Stimulated activated CD4-positive, alpha-beta T cell treated with anti-CD3 and anti-CD28 coated beads, Interleukin-4, amount 100 ng/mL, for 24 hours (primary cell): ENCODE results near the gene SNAPC1.
A peak's percentile ranks its signal among the peaks of the same experiment; 100 is the strongest.
"Not testable (repeated sequence)": the region's sequence is repeated elsewhere in the genome, so short reads cannot be mapped to it uniquely, and the experiment has no call there.

Experiments used
- DNase-seq: peaks from one replicate; pipeline ENCODE4 v3.0.0-alpha.2; 2020

SNAPC1 gene

DNA sequence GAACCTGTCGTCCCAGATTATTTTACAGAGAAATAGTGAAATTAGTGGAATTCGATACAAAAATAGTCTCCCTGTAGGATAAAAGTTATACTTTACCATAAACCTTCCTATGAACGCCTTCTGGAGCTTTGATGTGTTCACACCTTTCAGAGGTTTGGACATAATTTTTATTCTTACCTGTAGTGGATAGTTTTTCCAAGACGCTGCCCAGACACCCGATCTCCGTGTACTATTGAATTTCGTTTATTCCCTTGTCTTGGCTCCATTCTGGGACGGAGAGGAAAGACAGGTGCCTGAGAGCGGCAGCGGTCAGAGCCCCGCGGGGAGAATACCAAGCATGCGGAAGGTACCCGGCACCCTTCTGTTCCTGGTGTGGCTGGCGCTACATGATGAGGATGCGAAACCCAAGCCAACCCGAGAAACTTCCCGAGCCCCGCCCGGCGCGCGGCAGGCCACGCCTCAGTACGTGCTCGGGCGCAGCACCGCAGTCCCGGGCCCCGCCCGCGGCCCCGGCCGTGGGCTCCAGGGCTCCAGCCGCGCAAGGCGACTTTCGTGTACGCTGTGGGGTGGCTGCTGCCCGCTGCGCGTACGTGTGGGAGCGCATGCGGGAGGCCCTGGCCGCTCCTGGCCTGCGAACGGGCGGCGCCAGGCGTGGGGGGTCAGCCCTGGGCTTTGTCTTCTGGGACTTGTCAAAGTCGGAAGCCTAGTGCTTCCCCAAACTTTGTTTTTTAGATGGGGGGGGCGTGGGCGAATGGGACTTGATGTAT lies 11.3 kb upstream of the SNAPC1 start:
- DNase-seq, result peak; percentile 78

DNA sequence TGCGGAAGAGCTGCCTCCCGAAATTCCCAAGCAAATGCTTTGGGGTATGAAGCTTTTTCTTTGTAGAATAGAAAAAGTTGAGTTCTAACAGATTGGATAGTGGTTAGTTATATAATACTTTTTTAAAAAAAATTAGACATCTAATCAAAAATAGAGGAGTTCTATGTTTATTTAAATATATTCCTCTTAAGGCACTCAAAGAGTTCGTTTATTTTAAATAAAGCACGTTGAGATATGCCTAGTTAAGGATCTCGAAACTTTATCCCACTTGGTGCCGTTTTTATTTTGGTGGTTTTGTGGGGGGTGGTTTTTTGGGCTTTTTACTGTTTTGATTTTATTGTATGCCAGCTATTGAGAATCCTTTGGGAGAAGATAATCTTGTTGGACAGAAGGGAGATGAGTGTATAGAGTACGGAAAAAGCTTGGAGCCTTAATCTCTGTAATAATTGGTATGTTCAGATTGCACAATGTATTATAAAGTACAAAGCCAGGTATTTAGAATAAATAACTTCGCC lies 10.7 kb upstream of the SNAPC1 start:
- no peak for DNase-seq

DNA sequence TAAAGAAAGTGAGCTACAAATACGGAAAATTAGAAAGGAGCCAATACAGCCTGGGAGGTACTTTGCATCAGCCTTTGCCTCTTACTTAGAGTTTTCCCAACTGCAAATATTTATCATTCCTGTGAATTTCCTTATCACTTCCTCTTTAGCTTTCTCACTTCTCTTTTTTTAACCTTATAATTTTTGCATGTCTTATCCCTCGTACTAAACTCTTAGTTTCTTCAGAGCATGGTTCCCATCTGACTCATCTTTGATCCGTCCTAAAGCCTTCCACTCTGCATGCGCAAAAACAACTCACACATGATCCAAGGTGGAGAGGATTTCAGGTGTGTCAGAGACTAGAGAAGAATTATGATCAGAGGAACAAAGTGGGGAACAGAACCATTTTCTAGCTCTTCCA lies 9.6 kb upstream of the SNAPC1 start:
- DNase-seq, result no peak

DNA sequence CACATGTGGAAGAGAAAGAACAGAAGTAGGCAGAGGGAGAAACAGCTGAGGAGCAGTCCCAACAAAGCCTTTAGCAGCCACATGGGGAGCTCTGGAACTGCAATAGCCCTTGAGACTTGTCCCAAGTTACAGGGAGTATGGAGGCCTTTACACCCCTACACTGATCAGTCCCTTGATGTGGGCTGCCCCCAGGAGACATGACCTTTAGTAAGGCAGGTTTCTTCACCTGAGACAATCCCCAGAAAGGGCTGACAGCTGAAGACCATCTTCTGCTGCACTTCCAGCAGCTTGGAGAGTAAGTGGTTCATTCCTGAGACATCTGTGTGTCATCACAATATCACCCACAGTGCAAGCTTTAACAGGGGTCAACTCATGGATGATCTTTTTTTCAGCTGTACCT lies 8.6 kb upstream of the SNAPC1 start:
- no peak for DNase-seq

DNA sequence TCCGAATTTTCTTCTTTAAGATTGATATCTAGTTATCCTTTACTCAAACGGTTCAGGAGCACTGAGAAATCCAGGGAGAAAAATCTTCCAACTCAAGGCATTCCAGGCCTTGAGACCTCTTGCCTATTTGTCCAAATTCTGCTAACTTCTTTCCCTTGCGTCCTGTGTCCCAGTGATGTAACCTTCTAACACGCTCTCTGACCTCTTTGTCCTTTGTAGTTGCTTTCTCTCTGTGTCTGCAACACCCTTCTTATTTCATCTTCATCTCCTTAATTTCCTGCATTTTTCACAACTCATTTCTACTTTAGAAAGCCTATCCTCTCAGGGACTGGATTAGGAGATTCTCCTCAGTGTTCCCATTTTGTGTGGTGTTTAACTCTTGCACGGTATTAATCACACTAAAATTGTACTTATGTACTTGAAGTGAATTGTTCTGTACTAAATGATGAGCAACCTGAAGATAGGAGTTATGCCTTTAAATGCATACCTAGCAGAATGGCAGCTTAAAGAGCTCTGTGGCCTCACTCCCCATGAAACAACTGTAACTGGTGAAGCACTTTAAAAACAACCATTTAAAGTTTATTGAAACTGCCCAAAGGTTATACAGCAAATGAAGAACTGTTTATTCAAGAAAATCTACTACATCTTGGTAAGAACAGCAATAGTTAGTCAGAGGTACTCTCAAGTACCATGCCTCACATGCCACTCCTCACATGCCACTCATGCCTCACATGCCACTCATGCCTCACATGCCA lies 7.4 kb upstream of the SNAPC1 start:
- no peak for DNase-seq

DNA sequence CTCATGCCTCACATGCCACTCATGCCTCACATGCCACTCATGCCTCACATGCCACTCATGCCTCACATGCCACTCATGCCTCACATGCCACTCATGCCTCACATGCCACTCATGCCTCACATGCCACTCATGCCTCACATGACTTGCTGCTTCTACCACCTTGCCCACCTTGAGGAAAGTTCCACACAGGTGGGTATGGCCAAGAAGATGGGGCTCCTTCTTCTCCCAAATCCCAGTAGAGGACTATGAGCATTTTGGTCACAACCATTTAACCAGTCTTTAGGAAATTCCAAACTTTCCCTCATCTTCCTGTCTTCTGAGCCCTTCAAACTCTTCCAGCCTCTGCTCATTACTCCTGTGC lies 6.9 kb upstream of the SNAPC1 start:
- DNase-seq, result not testable (repeated sequence)

DNA sequence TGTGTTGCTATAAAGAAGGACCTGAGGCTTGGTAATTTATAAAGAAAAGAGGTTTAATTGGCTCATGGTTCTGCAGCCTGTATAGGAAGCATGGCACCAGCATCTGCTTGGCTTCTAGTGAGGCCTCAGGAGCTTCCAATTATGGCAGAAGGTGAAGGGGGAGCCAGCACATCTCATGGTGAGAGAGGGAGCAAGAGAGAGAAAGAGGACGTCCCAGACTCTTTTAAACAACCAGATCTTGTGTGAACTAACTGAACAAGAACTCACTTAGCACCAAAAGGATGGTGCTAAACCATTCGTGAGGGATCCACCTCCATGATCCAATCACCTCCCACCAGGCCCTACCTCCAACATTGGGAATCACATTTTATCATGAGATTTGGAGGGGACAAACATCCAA lies 6.1 kb upstream of the SNAPC1 start:
- DNase-seq, result no peak

DNA sequence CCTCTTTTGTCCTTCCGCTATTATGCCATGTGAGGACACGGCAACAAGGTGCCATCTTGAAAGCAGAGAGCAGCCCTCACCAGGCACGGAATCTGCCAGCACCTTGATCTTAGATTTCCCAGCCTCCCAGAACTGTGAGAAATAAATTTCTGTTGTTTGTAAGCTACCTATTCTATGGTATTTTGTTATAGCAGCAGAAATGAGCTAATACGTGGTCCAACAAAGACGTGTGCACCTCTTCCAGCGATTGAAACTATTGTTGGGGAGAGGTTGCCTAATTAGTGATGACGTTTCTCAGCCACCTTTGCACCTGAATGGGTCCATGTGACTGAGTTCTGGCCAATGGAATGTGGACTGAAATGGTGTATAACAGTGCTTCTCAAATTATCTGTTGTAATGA lies 2.3 kb upstream of the SNAPC1 start:
- DNase-seq, result no peak

DNA sequence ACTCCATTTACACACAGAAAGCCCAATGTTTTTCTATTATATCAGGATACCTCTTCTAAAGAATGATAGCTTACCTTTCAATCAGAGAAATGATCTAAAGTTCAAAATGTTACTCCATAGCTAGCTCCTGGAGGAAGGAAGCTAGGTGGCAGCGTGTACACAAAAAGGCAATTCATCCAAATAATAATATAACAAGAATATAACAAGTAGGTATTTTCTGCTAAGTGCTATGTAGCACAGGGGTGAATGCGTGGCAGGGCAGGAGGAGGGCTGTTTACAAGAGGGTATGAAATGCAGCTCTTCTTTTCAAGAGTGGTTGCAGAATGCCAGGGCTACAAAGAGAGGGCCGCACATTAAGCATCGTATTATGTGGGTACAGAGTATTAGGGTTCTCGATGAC lies 663 bp upstream of the SNAPC1 start:
- DNase-seq, result no peak

DNA sequence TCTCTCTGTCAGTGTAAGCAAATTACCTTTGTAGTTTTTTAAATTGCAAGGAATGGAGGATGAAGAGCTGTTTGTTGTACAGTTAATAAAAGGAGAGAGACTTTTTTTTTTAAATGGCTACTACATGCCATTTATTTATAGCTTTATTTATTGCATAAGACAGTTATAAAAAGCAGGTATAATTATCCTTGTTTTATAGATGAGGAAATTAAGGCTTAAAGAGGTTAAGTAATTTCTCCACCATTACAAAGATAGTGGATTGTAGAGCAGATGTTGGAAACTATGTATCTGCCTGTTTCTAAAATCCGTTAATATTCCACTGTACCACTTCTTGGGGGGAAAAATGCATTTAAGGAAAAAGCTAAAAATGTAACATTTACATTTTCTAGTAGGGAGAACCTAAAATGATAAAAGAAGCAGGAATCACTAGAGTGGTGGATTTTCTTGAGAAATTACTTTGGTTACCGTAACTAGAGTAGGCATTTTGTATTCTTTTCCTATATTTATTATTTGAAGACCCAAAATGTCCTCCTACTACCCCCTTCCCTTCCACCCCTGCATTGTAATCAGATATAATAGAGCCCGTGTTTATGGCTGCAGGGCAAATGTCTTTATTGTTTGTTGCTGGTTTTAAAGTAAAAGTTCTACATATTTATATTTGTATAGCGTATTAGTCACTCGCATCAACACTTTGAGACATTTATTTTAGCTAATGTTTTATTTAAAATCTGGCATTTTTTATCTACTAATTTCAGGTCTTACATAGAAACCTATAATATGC lies 2.3 kb downstream of the SNAPC1 start:
- DNase-seq, result no peak

DNA sequence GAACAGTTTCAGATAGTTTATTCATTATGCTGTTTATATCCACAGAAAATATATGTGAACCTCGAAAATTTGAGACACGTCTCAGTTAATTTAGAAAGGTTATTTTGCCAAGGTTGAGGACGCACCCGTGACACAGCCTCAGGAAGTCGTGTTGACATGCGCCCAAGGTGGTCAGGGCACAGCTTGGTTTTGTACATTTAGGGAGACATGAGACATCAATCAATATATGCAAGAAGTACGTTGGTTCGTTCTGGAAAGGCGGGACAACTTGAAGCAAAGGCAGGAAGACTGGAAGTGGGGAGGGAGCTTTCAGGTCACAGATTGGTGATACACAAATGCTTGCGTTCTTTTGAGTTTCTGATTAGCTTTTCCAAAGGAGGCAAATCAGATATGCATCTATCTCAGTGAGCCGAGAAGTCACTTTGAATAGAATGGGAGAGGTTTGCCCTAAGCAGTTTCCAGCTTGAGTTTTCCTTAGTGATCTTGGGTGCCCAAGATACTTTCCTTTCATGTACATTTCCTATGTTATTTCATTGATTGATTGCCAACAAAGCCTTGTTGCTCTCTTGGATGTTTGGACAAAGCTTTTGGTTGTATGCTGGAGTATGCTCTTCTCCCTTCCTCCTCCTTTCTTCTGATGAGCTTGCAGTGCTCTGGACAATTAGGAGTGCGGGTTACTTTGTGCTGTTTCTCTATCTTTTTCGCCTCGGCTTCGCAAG lies 3.2 kb downstream of the SNAPC1 start:
- no peak for DNase-seq

DNA sequence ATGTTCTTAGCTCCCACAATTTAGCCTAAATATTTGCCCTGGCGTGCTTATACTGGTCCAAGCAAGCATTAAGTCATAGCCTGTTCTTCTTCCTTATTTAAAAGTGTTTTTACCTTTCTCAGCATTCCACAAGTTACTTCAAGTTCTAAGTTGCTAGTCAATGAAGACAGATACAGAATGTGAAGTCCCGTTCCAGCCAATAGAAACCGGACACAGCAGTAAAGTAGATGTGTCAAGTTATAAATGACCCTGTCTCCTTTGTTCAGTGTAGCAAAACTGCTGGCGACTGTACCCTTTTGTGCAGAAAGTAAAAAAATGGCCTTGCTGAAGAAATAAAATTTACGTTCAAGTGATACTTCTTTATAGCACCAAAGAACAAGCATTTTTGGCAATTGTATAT lies 3.9 kb downstream of the SNAPC1 start:
- no peak for DNase-seq

DNA sequence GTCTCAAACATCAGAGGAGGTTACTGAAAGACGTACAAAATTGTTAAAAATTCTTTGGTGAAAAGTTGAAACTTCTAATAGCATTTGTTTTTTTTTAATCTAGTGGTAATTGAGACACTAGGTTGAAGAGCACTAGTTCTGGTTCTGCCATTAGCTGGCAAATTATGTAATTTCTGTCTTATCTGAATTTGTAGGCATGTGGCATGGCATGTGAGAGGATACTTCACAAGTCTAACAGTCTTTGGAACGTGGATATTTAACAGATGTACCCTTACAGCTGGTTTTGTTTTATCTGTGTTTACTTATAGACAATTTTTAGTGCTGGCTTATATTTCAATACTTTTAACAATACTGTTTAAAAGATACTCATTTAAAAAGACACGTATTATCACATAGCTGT lies 6.0 kb downstream of the SNAPC1 start:
- DNase-seq, result no peak

DNA sequence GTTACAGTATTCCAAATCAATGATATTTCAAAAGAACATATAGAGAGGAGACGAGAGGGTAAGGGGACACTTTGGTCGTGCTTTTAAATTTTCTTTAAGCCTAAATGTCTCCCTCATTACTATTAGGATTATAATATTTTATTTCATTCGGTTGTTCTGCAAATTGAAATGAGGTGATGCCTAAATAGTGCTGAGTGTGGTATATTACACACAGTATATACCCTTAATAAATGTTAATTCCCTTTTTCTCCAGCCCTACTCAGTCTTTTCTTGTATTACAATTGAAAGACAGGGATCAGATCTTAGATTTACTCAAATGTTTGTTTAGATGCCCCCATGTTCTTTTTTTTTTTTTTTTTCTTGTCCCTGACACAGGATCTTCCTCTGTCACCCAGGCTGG lies 7.7 kb downstream of the SNAPC1 start:
- no peak for DNase-seq

DNA sequence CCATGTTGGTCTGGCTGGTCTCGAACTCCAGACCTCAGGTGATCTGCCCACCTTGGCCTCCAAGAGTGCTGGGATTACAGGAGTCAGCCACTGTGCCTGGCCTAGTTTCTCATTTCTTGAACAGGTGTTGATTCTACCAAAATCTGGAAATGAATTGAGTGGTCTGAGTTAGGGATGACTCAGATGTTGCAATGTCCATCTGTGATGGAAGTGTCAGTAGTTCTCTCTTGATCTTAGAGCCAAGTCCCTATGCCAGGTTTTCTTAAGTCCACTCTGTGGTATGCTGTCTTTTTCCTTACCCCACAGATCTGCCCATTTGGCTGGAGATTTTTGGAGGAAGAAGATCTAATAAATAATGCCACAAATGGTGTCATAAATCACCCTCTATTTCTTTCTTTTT lies 12.6 kb downstream of the SNAPC1 start:
- DNase-seq, result no peak

DNA sequence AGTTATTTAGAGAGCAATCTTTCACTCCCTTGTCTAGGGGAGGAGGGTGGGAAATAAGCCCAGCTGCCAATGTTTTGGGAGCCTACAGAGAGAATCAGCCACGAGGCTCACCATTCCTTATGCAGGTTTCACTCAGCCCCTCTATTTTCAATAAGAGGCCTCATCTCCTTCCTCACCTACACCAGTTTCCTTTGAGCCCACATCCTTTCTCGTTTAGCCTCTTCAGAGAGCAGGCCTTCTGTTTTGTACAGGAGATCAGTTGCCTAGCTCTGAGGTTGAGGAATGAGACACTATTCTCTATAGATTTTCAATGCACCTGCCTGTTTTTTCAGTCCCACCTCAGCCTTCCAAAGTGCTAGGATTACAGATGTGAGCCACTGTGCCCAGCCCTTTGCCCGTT lies 17.9 kb downstream of the SNAPC1 start:
- peak; percentile 9 for DNase-seq

DNA sequence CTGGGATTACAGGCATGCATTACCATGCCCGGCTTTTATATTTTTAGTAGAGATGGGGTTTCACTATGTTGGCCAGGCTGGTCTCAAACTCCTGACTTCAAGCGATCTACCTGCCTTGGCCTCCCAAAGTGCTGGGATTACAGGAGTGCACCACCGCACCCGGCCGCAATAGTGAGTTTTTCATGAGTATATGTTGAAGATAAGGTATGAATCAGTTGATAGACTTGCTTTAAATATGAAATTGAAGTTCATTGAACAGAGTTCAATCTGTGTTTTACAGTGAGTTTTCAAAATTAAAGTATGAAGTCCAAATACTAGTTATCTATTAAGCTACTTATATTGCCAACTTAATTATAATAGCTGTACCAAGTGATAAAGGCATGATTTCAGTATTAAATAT lies 35.1 kb downstream of the SNAPC1 start:
- no peak for DNase-seq

DNA sequence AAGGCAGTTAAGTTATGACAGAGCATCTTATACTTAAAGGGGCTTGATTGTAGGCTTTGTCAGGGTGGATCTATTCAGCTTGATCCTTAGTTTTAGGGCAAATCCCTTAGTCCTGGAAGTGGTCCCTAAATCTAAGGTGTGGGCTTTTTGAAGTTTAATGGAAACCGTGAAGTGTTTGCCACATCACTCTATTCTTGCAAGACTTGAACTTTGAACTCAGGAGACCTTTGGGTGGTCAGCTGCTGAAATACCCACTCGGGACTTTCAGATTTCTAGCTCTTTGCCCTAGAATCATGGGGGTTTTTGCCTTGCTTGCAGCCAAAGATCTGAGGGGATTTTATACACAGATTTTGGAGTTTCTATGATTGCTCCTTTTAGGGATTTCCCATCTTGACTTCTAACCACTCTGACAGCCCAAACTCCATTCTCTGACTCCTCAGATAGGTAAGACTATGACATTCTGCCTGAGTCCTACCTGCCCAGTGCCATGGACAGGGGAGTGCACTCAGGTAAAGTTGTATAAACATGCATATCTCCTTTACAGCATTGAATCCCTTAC lies 39.9 kb downstream of the SNAPC1 start:
- DNase-seq, result no peak

DNA sequence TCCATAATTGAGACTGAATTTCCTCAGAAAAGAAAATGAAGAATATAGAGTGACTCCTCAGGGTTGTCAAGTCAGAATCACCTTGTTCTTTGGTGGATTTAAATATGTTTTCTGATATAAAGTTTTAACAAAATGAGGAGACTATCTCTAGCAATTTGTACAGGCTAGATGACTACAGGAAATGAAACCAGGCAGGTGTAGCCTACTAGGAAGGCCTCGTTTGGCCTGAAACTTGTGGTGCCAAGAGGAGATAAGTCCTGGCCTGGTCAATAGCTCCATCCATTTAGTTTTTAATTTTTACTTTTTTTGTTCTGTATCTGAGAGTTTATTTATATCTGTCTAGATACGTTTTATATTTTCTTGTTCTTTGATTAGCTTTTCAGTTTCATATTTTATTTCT lies 41.5 kb downstream of the SNAPC1 start:
- DNase-seq, result no peak

DNA sequence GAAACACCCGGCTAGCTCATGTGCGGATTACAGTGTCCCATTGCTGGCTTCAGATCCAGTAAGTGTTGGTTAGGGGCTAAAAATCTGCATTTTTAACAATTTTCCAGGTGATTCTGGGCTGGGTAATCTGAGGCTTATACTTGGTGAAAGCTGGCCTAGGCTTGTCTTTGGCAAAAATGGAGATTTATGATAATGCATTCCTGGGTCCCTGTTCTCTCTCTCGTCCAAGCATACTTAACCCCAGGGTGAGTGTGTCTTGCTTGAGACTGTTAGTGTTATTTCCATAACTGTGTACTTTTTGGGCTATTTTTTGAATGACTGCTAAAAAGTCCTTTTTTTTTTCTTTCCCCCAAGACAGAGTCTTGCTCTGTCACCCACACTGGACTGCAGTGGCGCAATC lies 43.2 kb downstream of the SNAPC1 start:
- no peak for DNase-seq

DNA sequence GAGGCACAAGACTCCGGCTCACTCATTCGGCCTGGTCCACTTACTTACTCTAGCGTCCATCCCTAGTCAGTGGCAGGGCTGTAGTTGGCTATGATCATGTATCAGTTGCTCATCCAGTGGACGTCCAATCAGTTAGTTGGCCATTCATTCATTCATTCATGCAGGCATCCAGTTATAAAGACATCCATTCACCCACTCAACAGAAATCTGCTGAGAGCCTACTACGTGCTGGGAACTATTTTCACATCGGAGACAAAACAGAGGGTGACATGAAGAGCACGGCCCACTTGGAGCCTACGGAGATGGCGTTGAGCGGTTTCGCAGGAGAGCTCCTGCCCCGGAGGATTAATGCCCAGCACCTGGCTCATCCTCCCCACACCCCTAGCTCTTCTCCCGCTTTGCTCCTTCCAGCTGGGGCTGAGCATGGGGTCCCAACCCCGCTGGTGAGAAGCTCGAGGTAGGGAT lies 49.7 kb downstream of the SNAPC1 start:
- no peak for DNase-seq

DNA sequence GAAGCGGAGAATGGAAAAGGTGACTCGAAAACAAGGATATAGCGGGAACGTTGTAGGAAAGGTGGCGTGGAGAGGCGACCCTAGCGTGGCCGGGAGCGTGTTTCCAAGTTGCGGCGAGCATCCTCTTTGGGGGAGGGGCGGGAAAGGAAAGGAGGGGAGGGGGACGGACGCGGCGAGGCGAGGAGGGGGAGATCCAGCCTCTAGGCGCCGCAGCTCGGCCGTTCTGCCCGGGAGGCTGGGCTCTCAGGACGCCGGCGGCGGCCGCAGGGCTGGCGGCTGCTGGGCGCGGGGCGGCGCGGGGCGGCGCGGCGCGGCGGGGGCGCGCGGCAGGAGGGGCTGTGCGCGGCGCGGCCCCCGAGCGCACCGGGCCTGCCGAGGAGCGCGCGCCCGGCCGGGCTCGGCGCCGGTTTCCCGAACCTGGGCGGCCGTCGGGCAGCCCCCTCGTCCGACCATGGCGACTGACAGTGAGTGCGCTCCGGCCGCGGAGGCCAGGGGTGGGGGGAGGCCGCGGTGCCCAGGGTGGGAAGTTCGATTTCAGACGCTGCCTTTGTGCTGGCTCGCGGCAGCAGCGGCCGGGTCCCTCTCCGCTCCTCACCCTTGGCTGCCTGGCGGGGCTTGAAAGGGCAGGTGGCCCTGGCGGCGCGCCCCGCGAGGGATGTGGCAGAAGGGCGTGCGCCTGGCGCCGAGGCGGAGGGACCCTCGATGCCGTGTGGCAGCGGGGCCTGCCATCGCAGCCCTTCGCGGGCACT lies 50.3 kb downstream of the SNAPC1 start, which contains the start of gene SYT16:
SYT16 (plus strand) TSS at position 357 of the 749 bp plus-strand sequence.
- DNase-seq, result no peak
